Sigmoid colon (tissue), 7 donors: ENCODE results near the gene KIR3DL1. TPM values are rescaled to one million over a fixed set of nuclear protein-coding genes. Genes with fewer than 3 reads are reported as not detected.
"Not testable (repeated sequence)": the region's sequence is repeated elsewhere in the genome, so short reads cannot be mapped to it uniquely, and the experiment has no call there.

Source experiments
- DNase-seq: peaks from one replicate; pipeline ENCODE4 v3.0.0-alpha.2; 2019
- H3K27ac ChIP-seq, 4 donors: fragments of 200-600 bp; sonication (generic); one replicate each; pipeline ENCODE4 v1.5.1; 2016 to 2019; ENCODE audit warnings: mild to moderate bottlenecking in 1 of 4
- H3K27me3 ChIP-seq, 3 donors: fragments of 200-600 bp; sonication (generic); one replicate each; pipeline ENCODE4 v1.5.1; 2019; ENCODE audit warnings: mild to moderate bottlenecking in 1 of 3
- H3K36me3 ChIP-seq, 4 donors: fragments of 200-600 bp; sonication (generic); one replicate each; pipeline ENCODE4 v1.5.1; 2016 to 2019
- H3K4me1 ChIP-seq, 4 donors: fragments of 200-600 bp; sonication (generic); one replicate each; pipeline ENCODE4 v1.5.1; 2017 to 2019
- H3K4me3 ChIP-seq, 4 donors: fragments of 200-600 bp; sonication (generic); one replicate each; pipeline ENCODE4 v1.5.1; 2017 to 2019; ENCODE audit warnings: mild to moderate bottlenecking in 2 of 4, moderate library complexity in 1 of 4
- H3K9me3 ChIP-seq, 4 donors: fragments of 200-600 bp in 3 of 4; sonication (generic) in 3 of 4; one replicate each; pipeline versions ENCODE4 v1.5.1 to v1.6.1; 2013 to 2019
- EP300 ChIP-seq, 4 donors: sonication (generic); formaldehyde crosslinking; IDR thresholded peaks; one replicate each; pipeline ENCODE4 v1.6.1; 2017; ENCODE audit warnings: antibody characterized with exemption in 4 of 4
- POLR2A ChIP-seq, 2 donors: fragments of 450-650 bp; IDR thresholded peaks; one replicate each; pipeline ENCODE4 v1.6.1; 2016; ENCODE audit warnings: antibody characterized with exemption in 2 of 2, mild to moderate bottlenecking in 2 of 2, moderate library complexity in 2 of 2
- POLR2AphosphoS5 ChIP-seq, 4 donors: sonication (generic); formaldehyde crosslinking; IDR thresholded peaks; one replicate each; pipeline ENCODE4 v1.6.1; 2017; ENCODE audit warnings: antibody characterized with exemption in 4 of 4
- WGBS, 2 donors: extraction: QIAGEN DNeasy Blood & Tissue Kit; methylation state at CpG; one replicate each; pipeline ENCODE4 v1.1.7; 2013; 5-methylcytosine and 5-hydroxymethylcytosine counted together
- intact Hi-C: fragments of 100-400 bp; cut with DNase I; formaldehyde crosslinking; loops from one replicate; pipeline ENCODE4 v1.15.1; 2023
- polyA plus RNA-seq, 3 donors: library from polyadenylated mRNA; stranded (reverse); fragments of 200-250 nt; gene quantifications; one replicate each; pipeline ENCODE4 v1.2.3, GENCODE V29; 2013
- total RNA-seq, 4 donors: library from RNA; depleted of rRNA; stranded (reverse); fragments of >200 nt; gene quantifications; one replicate each; pipeline ENCODE4 v1.1.0, GENCODE V29; 2016
- TF ChIP-seq, protein P1 (sequence below), 4 experiments: fragments of 450-650 bp in 3 of 4; fragments of 200-600 bp in 1 of 4; IDR thresholded peaks; one replicate each; pipeline ENCODE4 v1.5.1; 2016 to 2019; ENCODE audit warnings: antibody characterized with exemption in 4 of 4, mild to moderate bottlenecking in 3 of 4, moderate library complexity in 2 of 4
- donor health status: healthy with polysubstance abuse.
- donor health status: Bipolar disorder and iron deficiency.
- donor health status: healthy.

KIR3DL1 gene
- total and polyA plus RNA-seq, 7 donors = 0.04 TPM; not detected in 6

DNA sequence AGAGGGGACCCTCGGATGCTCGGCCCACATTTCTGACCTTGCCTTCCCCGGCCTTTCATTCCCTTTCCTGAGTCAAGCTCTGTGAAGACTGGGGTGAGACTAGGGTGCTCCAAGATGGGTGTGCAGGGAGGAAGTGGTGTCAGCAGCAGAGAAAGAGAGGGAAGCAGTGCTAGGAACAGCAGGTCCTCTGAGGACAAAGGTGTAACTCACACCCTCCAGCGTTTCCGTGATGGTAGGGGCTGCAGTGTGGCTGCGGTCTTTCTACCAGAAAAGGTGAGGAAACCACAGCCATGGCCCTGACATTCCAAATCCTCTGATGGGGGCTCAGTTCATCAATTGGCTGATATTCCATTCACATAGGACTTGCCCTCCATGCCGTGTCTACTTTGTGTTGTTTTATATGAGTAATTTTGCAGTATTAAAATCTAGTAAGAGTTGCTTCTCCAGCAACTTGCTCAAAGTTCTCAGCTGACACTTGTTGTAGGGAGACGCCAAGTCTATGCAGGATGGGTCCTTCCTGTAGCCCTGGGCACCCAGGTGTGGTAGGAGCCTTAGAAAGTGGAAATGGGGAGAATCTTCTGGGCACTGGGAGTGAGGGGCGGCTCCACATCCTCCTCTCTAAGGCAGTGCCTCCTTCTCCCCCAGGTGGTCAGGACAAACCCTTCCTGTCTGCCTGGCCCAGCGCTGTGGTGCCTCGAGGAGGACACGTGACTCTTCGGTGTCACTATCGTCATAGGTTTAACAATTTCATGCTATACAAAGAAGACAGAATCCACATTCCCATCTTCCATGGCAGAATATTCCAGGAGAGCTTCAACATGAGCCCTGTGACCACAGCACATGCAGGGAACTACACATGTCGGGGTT, 1.6 kb downstream of the KIR3DL1 start:
- TF ChIP-seq POLR2AphosphoS5 (IDR thresholded peaks at IDR 0.05) (no peak), POLR2A (IDR thresholded peaks at IDR 0.05) (no peak), EP300 (IDR thresholded peaks at IDR 0.05) (no peak)
- TF ChIP-seq, protein P1, sequence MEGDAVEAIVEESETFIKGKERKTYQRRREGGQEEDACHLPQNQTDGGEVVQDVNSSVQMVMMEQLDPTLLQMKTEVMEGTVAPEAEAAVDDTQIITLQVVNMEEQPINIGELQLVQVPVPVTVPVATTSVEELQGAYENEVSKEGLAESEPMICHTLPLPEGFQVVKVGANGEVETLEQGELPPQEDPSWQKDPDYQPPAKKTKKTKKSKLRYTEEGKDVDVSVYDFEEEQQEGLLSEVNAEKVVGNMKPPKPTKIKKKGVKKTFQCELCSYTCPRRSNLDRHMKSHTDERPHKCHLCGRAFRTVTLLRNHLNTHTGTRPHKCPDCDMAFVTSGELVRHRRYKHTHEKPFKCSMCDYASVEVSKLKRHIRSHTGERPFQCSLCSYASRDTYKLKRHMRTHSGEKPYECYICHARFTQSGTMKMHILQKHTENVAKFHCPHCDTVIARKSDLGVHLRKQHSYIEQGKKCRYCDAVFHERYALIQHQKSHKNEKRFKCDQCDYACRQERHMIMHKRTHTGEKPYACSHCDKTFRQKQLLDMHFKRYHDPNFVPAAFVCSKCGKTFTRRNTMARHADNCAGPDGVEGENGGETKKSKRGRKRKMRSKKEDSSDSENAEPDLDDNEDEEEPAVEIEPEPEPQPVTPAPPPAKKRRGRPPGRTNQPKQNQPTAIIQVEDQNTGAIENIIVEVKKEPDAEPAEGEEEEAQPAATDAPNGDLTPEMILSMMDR (IDR thresholded peaks at IDR 0.05) = no peak
- Histone ChIP-seq H3K4me1 (no peaks in the 10 kb centered on the region), H3K4me3 (no peak overlapping the region), H3K27ac (no peak overlapping the region), H3K36me3 (no peaks in the 10 kb centered on the region), H3K27me3 (no peaks in the 10 kb centered on the region), H3K9me3 (no peaks in the 10 kb centered on the region)
- 83 to 87% methylated on average over 15 of the region's 15 CpGs for WGBS, 2 donors
- DNase-seq = no peak
- intact Hi-C loops = no loop called here

DNA sequence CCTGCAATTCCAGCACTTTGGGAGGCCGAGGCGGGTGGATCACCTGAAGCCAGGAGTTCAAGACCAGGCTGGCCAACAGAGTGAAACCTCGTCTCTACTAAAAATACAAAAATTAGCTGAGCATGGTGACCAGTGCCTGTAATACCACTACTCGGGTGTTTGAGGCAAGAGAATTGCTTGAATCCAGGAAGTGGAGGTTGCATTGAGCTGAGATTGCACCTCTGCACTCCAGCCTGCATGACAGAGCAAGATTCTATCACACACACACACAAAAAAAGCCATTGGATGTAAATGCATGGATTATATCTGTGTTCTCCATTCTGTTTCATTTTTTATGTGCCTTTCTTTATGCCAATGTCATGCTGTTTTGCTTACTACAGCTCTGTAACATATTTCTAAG, 8.1 kb downstream of the KIR3DL1 start:
- H3K27me3 ChIP-seq, H3K36me3 ChIP-seq, DNase-seq, H3K4me3 ChIP-seq, H3K9me3 ChIP-seq, intact Hi-C loops, H3K4me1 ChIP-seq, H3K27ac ChIP-seq: not testable (repeated sequence)
- WGBS, 2 donors = 62 to 80% methylated on average over 4 of the region's 4 CpGs

DNA sequence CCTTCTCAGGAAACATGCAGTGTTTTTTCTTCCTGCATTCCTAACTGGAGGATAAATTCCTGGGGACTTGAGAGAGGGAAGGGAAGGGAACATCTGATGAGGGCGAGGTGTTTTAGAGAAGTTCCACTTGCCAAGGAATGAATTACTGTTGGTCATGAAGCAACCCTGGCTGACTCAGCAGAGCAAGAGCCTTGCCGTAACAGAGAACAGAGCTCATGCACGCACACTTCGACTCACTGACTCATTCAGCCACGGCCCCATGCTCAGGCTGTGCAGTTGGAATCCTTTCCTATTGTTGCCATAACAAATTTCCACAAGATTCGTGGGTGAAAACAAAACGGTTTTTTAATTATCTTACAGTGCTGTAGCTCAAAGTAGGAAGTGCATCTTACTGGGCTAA, 9.1 kb downstream of the KIR3DL1 start:
- H3K4me3 ChIP-seq, H3K9me3 ChIP-seq, H3K27ac ChIP-seq, H3K4me1 ChIP-seq, H3K36me3 ChIP-seq, intact Hi-C loops, DNase-seq, H3K27me3 ChIP-seq: not testable (repeated sequence)
- 62 to 66% methylated on average over 7 of the region's 7 CpGs for WGBS, 2 donors

DNA sequence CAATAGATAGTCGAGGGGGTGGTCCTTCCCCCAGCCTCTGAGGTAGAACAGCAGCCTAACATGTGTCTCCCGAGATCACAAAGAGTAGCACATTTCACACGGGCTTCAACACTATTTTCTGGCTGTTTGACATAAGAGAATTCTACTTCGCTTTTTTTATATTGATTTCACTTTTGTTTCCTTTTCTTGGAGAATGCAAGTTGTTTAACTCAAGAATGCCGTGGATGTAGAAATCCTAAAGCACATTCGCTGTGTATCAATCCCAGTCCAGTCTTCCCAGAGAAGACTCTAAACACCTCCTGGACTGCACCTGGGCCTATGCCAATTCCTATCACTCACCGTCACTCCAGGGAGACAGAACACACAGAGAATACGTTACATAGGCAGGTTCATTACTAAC, 11.8 kb downstream of the KIR3DL1 start:
- DNase-seq, H3K27ac ChIP-seq, H3K36me3 ChIP-seq, H3K27me3 ChIP-seq, H3K4me1 ChIP-seq, H3K4me3 ChIP-seq, intact Hi-C loops, H3K9me3 ChIP-seq: not testable (repeated sequence)
- WGBS, 2 donors = 72 to 77% methylated on average over 7 to 8 of the region's 8 CpGs

DNA sequence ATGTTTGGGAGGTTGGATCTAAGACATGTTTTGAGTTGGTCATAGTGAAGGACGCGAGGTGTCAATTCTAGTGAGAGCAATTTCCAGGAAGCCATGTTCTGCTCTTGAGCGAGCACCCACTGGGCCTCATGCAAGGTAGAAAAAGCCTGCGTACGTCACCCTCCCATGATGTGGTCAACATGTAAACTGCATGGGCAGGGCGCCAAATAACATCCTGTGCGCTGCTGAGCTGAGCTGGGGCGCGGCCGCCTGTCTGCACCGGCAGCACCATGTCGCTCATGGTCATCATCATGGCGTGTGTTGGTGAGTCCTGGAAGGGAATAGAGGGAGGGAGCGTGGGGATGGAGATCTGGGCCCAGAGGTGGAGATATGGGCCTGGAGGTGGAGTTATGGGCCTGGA, 16.2 kb downstream of the KIR3DL1 start, which contains the start of gene KIR2DS4:
Gene KIR2DS4 (plus strand): TSS at position 181 of the 400 bp plus-strand sequence.
- H3K36me3 ChIP-seq, H3K4me3 ChIP-seq, H3K27ac ChIP-seq, DNase-seq, H3K4me1 ChIP-seq, H3K27me3 ChIP-seq, H3K9me3 ChIP-seq, intact Hi-C loops: not testable (repeated sequence)
- WGBS, 2 donors = 83 to 92% methylated on average over 14 of the region's 14 CpGs

DNA sequence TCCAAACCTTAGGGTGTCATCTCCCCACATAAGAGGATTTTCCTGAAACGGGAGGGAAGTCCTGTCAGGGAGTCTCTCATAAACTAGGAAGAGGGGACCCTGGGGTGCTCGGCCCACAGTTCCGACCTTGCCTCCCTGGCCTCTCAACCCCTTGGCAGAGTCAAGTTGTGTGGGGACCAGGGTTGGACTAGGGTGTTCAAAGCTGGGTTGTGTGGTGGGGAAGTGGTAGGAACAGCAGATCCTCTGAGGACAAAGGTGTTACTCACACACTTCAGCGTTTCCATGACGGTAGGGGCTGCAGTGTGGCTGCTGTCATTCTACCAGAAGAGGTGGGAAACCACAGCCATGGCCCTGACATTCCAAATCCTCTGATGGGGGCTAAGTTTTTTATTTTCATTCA, 18.9 kb downstream of the KIR3DL1 start:
- 78 to 81% methylated on average over 5 of the region's 5 CpGs for WGBS, 2 donors
- H3K4me3 ChIP-seq, H3K4me1 ChIP-seq, intact Hi-C loops, H3K9me3 ChIP-seq, H3K27ac ChIP-seq, H3K27me3 ChIP-seq, H3K36me3 ChIP-seq, DNase-seq: not testable (repeated sequence)

DNA sequence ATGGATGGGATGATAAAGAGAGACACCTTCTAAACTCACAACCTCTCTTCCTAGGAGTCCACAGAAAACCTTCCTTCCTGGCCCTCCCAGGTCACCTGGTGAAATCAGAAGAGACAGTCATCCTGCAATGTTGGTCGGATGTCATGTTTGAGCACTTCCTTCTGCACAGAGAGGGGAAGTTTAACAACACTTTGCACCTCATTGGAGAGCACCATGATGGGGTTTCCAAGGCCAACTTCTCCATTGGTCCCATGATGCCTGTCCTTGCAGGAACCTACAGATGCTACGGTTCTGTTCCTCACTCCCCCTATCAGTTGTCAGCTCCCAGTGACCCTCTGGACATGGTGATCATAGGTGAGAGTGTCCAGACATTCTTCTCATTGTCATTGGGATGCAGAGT, 21.3 kb downstream of the KIR3DL1 start:
- DNase-seq, H3K4me1 ChIP-seq, intact Hi-C loops, H3K36me3 ChIP-seq, H3K9me3 ChIP-seq, H3K27me3 ChIP-seq, H3K4me3 ChIP-seq, H3K27ac ChIP-seq: not testable (repeated sequence)
- WGBS, 2 donors = 54 to 62% methylated on average over 2 of the region's 2 CpGs

DNA sequence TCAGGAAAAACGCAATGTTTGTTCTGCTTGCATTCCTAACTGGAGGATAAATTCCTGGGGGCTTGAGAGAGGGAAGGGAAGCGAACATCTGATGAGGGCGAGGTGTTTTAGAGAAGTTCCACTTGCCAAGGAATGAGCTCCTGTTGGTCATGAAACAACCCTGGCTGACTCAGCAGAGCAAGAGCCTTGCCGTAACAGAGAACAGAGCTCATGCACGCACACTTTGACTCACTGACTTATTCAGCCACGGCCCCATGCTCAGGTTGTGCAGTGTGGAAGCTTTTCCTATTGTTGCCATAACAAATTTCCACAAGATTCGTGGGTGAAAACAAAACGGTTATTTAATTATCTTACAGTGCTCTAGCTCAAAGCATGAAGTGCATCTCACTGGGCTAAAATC, 26.9 kb downstream of the KIR3DL1 start:
- DNase-seq, H3K9me3 ChIP-seq, H3K4me3 ChIP-seq, H3K36me3 ChIP-seq, H3K27me3 ChIP-seq, H3K4me1 ChIP-seq, H3K27ac ChIP-seq, intact Hi-C loops: not testable (repeated sequence)
- WGBS, 2 donors = 65 to 72% methylated on average over 8 of the region's 8 CpGs

DNA sequence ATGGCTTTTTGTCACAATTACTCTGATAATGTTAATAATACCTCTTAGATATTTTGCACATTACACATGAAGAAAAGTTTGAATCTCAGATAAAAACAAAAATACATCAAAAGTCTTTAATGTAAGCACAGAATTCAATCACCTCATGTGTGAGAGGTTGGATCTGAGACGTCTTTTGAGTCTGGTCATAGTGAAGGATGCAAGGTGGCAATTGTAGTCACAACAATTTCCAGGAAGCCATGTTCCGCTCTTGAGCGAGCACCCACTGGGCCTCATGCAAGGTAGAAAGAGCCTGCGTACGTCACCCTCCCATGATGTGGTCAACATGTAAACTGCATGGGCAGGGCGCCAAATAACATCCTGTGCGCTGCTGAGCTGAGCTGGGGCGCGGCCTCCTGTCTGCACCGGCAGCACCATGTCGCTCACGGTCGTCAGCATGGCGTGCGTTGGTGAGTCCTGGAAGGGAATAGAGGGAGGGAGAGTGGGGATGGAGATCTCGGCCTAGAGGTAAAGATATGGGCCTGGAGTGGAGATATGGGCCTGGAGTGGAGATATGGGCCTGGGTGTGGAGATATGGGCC, 33.9 kb downstream of the KIR3DL1 start, which contains the start of gene KIR3DL2:
Gene KIR3DL2 (plus strand): TSS at position 383 of the 580 bp plus-strand sequence. CDS start 33 bp downstream, at position 416.
- DNase-seq, H3K27ac ChIP-seq, H3K36me3 ChIP-seq, H3K27me3 ChIP-seq, H3K9me3 ChIP-seq, H3K4me1 ChIP-seq, H3K4me3 ChIP-seq, intact Hi-C loops: not testable (repeated sequence)
- 84 to 85% methylated on average over 16 of the region's 16 CpGs for WGBS, 2 donors
